HG03521 (cell line): Measurements from ENCODE around the gene PPA2.
"Not testable (repeated sequence)": the region's sequence is repeated elsewhere in the genome, so short reads cannot be mapped to it uniquely, and the experiment has no call there.

Experiments used
- ATAC-seq: cut with Tn5 transposase; IDR thresholded peaks from one replicate; pipeline ENCODE4 v1.9.1; 2021; ENCODE audit warnings: mild to moderate bottlenecking, moderate library complexity; ENCODE audit not compliant: unreplicated experiment

Gene PPA2

GRCh38 chr4:105461221-105461620, 12.6 kb downstream of the PPA2 start:
- no peak for ATAC-seq

- ATAC-seq = no peak
These were observed 13.6 kb downstream of the PPA2 start for GRCh38 chr4:105460306-105460705.

GRCh38 chr4:105458541-105458940, 15.3 kb downstream of the PPA2 start:
- not testable (repeated sequence) for ATAC-seq

GRCh38 chr4:105458001-105458400, 15.9 kb downstream of the PPA2 start:
- ATAC-seq = no peak

- ATAC-seq = no peak
These were observed 17.9 kb downstream of the PPA2 start for GRCh38 chr4:105455998-105456397.

GRCh38 chr4:105455182-105455581, 18.7 kb downstream of the PPA2 start:
- ATAC-seq = no peak

- ATAC-seq = peak; percentile 76
These were observed 20.2 kb downstream of the PPA2 start for GRCh38 chr4:105453550-105454205.

GRCh38 chr4:105451346-105451745, 22.5 kb downstream of the PPA2 start:
- no peak for ATAC-seq

- no peak for ATAC-seq
These were observed 33.0 kb downstream of the PPA2 start for GRCh38 chr4:105440890-105441289.

GRCh38 chr4:105437637-105438036, 36.2 kb downstream of the PPA2 start:
- no peak for ATAC-seq

- no peak for ATAC-seq
These were observed 37.4 kb downstream of the PPA2 start for GRCh38 chr4:105436414-105436813.

GRCh38 chr4:105434940-105435339, 38.9 kb downstream of the PPA2 start:
- no peak for ATAC-seq

- no peak for ATAC-seq
These were observed 40.4 kb downstream of the PPA2 start for GRCh38 chr4:105433421-105433820.

- ATAC-seq = no peak
These were observed 41.4 kb downstream of the PPA2 start for GRCh38 chr4:105432438-105432837.

GRCh38 chr4:105430811-105431210, 43.1 kb downstream of the PPA2 start:
- no peak for ATAC-seq

- no peak for ATAC-seq
These were observed 47.5 kb downstream of the PPA2 start for GRCh38 chr4:105426187-105426897.

- no peak for ATAC-seq
These were observed 51.5 kb downstream of the PPA2 start for GRCh38 chr4:105422207-105422920.

- ATAC-seq = no peak
These were observed 56.2 kb downstream of the PPA2 start for GRCh38 chr4:105417624-105418023.

- ATAC-seq = no peak
These were observed 58.5 kb downstream of the PPA2 start for GRCh38 chr4:105415281-105415744.

GRCh38 chr4:105414316-105414715, 59.5 kb downstream of the PPA2 start:
- ATAC-seq = no peak

GRCh38 chr4:105409135-105409534, 64.7 kb downstream of the PPA2 start:
- not testable (repeated sequence) for ATAC-seq
